Measurements from ENCODE around the gene KCNAB1.

KCNAB1 gene

GRCh38 chr3:156131799-156132198 lies 11.4 kb downstream of the KCNAB1 start:
- TF ChIP-seq TAF1 (IDR thresholded peaks at IDR 0.05; ENCODE audit: borderline replicate concordance, insufficient read depth, low read length): no peak
- no peak for TF ChIP-seq POLR2AphosphoS5 (IDR thresholded peaks at IDR 0.05; ENCODE audit: low read depth, low read length)
- TF ChIP-seq REST (IDR thresholded peaks at IDR 0.05; ENCODE audit: insufficient read depth in 1 of 2, low read depth in 2 of 2, low read length in 2 of 2): no peak
- TF ChIP-seq SIN3A (IDR thresholded peaks at IDR 0.05; ENCODE audit: borderline replicate concordance, insufficient read depth, low read length): no peak
- TF ChIP-seq FOXP2 (optimal IDR thresholded peaks at IDR 0.05; ENCODE audit: borderline replicate concordance, extremely low read depth, extremely low read length, insufficient read depth): no peak

DNA sequence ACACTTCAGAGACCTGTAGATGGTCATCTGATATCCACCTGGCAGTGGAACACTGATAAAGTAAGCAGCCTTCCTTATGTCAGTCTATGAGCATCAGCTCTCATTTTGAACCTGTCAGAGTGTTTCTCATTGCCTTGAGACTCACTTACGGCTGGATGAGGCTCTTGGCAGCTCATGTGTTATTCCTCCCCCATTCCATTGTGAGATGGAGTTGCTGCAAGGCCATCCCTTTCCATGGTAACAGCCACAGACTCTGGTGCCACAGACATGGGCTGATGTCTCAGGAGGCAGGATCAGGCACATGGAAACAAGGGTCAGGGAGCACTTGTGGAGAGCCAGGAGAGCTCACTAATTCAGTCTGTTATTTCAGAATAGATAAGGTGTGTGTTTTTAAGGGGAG lies 11.9 kb downstream of the KCNAB1 start:
- TF ChIP-seq POLR2AphosphoS5 (IDR thresholded peaks at IDR 0.05; ENCODE audit: low read depth, low read length) (no peak), REST (IDR thresholded peaks at IDR 0.05; ENCODE audit: insufficient read depth in 1 of 2, low read depth in 2 of 2, low read length in 2 of 2) (no peak), TAF1 (IDR thresholded peaks at IDR 0.05; ENCODE audit: borderline replicate concordance, insufficient read depth, low read length) (no peak), SIN3A (IDR thresholded peaks at IDR 0.05; ENCODE audit: borderline replicate concordance, insufficient read depth, low read length) (no peak), FOXP2 (optimal IDR thresholded peaks at IDR 0.05; ENCODE audit: borderline replicate concordance, extremely low read depth, extremely low read length, insufficient read depth) (no peak)

DNA sequence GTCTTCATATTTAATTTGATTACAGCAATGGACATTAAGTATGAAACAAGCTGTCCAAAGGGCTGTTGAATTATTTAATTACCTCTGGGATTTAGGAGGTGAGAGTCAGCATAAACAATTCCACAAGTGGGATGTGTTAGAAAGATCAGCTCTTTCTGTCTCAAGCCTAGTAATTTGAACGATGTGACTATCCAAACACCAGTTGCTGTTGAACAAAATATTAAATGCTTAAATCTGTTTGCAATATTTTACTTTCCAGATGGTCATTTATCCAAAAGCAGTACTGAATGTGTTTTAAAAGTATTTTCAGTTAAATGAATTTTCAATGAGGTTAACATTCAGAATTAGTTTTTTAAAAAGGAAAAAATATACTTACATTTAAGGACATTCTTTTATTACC lies 12.7 kb downstream of the KCNAB1 start:
- TF ChIP-seq POLR2AphosphoS5 (IDR thresholded peaks at IDR 0.05; ENCODE audit: low read depth, low read length) (no peak), REST (IDR thresholded peaks at IDR 0.05; ENCODE audit: insufficient read depth in 1 of 2, low read depth in 2 of 2, low read length in 2 of 2) (no peak), FOXP2 (optimal IDR thresholded peaks at IDR 0.05; ENCODE audit: borderline replicate concordance, extremely low read depth, extremely low read length, insufficient read depth) (no peak), SIN3A (IDR thresholded peaks at IDR 0.05; ENCODE audit: borderline replicate concordance, insufficient read depth, low read length) (no peak), TAF1 (IDR thresholded peaks at IDR 0.05; ENCODE audit: borderline replicate concordance, insufficient read depth, low read length) (no peak)

DNA sequence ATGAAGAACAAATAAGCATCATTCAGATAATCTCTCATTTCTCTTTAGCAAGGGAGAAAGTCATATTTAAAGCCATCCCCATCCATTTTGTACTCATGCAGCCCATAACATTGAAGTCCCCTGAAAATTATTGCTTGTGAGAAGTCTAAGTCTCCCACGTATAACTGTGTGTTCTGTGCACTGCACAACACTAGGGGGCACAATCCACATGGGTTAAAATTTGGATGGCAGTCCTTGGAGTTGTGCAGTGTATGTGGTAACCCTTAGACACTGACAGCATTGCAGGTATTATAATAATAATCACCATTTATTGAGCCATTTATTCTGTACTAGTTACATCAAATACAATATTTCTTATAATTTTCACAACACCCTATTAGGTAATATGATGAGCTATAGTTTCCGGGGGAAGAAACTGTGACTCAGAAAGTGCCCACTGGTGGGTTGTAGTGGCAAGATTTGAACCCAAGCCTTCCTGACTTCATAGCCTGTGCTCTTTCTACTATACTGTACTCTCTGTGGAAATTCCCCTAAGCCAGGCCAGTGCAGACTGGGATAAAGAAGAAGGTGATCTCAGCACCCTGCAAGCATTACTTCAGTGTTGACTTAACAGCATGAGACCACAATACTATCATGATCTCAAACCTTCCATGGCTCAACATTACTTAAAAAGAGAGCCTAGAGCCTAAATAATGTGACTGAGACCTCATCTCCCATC lies 15.7 kb downstream of the KCNAB1 start:
- TF ChIP-seq TAF1 (IDR thresholded peaks at IDR 0.05; ENCODE audit: borderline replicate concordance, insufficient read depth, low read length) (no peak), POLR2AphosphoS5 (IDR thresholded peaks at IDR 0.05; ENCODE audit: low read depth, low read length) (no peak), FOXP2 (optimal IDR thresholded peaks at IDR 0.05; ENCODE audit: borderline replicate concordance, extremely low read depth, extremely low read length, insufficient read depth) (no peak), SIN3A (IDR thresholded peaks at IDR 0.05; ENCODE audit: borderline replicate concordance, insufficient read depth, low read length) (no peak), REST (IDR thresholded peaks at IDR 0.05; ENCODE audit: insufficient read depth in 1 of 2, low read depth in 2 of 2, low read length in 2 of 2) (no peak)

All from PFSK-1 (cell line).